GM12892 (cell line): Measurements from ENCODE around the gene RPS6KC1.

Experiments
- POLR2AphosphoS5 ChIP-seq: IDR thresholded peaks from 2 replicates; pipeline ENCODE4 v1.6.1; 2011; ENCODE audit warnings: low read depth, low read length, control low read depth
- TAF1 ChIP-seq: IDR thresholded peaks from 2 replicates; pipeline ENCODE4 v1.6.1; 2011; ENCODE audit warnings: low read depth, mild to moderate bottlenecking, control low read depth, low read length, borderline replicate concordance

DNA sequence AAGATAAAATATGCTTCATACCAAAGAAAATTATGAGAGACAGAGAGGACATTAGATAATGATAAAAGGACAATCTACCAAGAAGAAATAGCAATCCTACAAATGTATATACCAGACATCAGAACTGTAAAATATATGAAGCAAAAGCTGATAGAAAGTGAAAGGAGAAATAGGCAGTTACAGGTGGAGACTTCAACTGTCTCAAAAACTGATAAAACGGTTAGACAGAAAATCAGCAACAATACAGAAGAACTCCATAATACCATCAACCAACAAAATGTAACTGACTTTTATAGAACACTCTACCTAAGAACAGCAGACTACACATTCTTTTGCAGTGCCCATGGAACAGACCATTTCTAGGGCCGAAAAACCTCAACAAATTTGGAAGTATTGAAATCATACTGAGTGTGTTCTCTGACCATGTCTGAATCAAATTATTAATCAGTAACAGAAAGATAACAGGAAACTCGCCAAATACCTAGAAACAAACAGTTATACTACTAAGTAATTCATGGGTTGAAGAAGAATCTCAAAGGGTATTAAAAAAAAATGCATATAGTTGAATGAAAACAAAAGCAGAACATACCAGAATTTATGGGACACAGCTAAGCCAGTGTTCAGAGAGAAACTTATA, 132.1 kb downstream of the RPS6KC1 start:
- TF ChIP-seq POLR2AphosphoS5 = no peak
- TF ChIP-seq TAF1 = no peak
